Measurements from ENCODE around the gene EHD1.

EHD1 gene

GRCh38 chr11:64854157-64854533 is 24.3 kb downstream of the EHD1 start:
- Histone ChIP-seq H3K9ac (ENCODE audit: low read length) (no peak overlapping the region), H3K4me1 (ENCODE audit: low read length) (peaks cover 48% of the 10 kb centered on the region)

GRCh38 chr11:64853709-64854108 is 24.7 kb downstream of the EHD1 start:
- no peaks in the 10 kb centered on the region for H3K9me2 ChIP-seq (replicated peaks; ENCODE audit: insufficient read depth, low read length)
- no peaks in the 10 kb centered on the region for H3K9me3 ChIP-seq (replicated peaks; ENCODE audit: insufficient read depth, low read length)
- H3K36me3 ChIP-seq (replicated peaks; ENCODE audit: insufficient read depth, low read length) = 0 out of 2 replicates have a peak, but pooled peaks cover 5% of the 10 kb centered on the region
- peaks cover 25% of the 10 kb centered on the region for H3F3A ChIP-seq (ENCODE audit: insufficient read depth, low read length)
- H4K20me1 ChIP-seq (ENCODE audit: insufficient read depth, low read length) = no peaks in the 10 kb centered on the region
- H3K4me1 ChIP-seq (ENCODE audit: low read length) = peaks cover 48% of the 10 kb centered on the region
- no peak overlapping the region for H3K27ac ChIP-seq (ENCODE audit: low read length)
- peaks cover 9% of the 10 kb centered on the region for H3K79me2 ChIP-seq (ENCODE audit: low read length)
- H3K4me3 ChIP-seq (ENCODE audit: low read length) = no peak overlapping the region
- no peaks in the 10 kb centered on the region for H3K27me3 ChIP-seq (replicated peaks; ENCODE audit: insufficient read depth, low read length)
- no peak for DNase-seq
- H2AFZ ChIP-seq (ENCODE audit: low read length) = no peak overlapping the region
- H3K9ac ChIP-seq (ENCODE audit: low read length) = no peak overlapping the region
- no peak overlapping the region for H3K4me2 ChIP-seq (ENCODE audit: low read depth, low read length)
- no peak for TF ChIP-seq CTCF (IDR thresholded peaks at IDR 0.05; ENCODE audit: low read length)

More at GRCh38 chr11:64854157-64854533, 24.3 kb downstream of the EHD1 start:
- DNase-seq = no peak
- H3K79me2 ChIP-seq (ENCODE audit: low read length) = peaks cover 13% of the 10 kb centered on the region
- H3K27me3 ChIP-seq (replicated peaks; ENCODE audit: insufficient read depth, low read length) = no peaks in the 10 kb centered on the region
- no peak overlapping the region for H3K27ac ChIP-seq (ENCODE audit: low read length)
- peaks cover 29% of the 10 kb centered on the region for H3F3A ChIP-seq (ENCODE audit: insufficient read depth, low read length)
- no peak overlapping the region for H3K4me3 ChIP-seq (ENCODE audit: low read length)
- no peak overlapping the region for H2AFZ ChIP-seq (ENCODE audit: low read length)
- 0 out of 2 replicates have a peak, but pooled peaks cover 5% of the 10 kb centered on the region for H3K36me3 ChIP-seq (replicated peaks; ENCODE audit: insufficient read depth, low read length)
- H3K9me2 ChIP-seq (replicated peaks; ENCODE audit: insufficient read depth, low read length) = no peaks in the 10 kb centered on the region
- no peak overlapping the region for H3K4me2 ChIP-seq (ENCODE audit: low read depth, low read length)
- H3K9me3 ChIP-seq (replicated peaks; ENCODE audit: insufficient read depth, low read length) = no peaks in the 10 kb centered on the region
- no peaks in the 10 kb centered on the region for H4K20me1 ChIP-seq (ENCODE audit: insufficient read depth, low read length)
- no peak for TF ChIP-seq CTCF (IDR thresholded peaks at IDR 0.05; ENCODE audit: low read length)
- no peak for TF ChIP-seq EZH2phosphoT487 (IDR thresholded peaks at IDR 0.05; ENCODE audit: low read length)
- TF ChIP-seq EZH2 (optimal IDR thresholded peaks at IDR 0.05; ENCODE audit: low read depth, low read length) = no peak

- H3F3A ChIP-seq (ENCODE audit: insufficient read depth, low read length) = peaks cover 22% of the 10 kb centered on the region
- TF ChIP-seq CTCF (IDR thresholded peaks at IDR 0.05; ENCODE audit: low read length) (no peak), EZH2phosphoT487 (IDR thresholded peaks at IDR 0.05; ENCODE audit: low read length) (no peak), EZH2 (optimal IDR thresholded peaks at IDR 0.05; ENCODE audit: low read depth, low read length) (no peak)
- peak overlapping the region; percentile 97 for H3K27ac ChIP-seq (ENCODE audit: low read length)
- H3K27me3 ChIP-seq (replicated peaks; ENCODE audit: insufficient read depth, low read length) = no peaks in the 10 kb centered on the region
- H3K9me3 ChIP-seq (replicated peaks; ENCODE audit: insufficient read depth, low read length) = no peaks in the 10 kb centered on the region
- H3K9me2 ChIP-seq (replicated peaks; ENCODE audit: insufficient read depth, low read length) = no peaks in the 10 kb centered on the region
- 0 out of 2 replicates have a peak, but pooled peaks cover 5% of the 10 kb centered on the region for H3K36me3 ChIP-seq (replicated peaks; ENCODE audit: insufficient read depth, low read length)
- no peaks in the 10 kb centered on the region for H4K20me1 ChIP-seq (ENCODE audit: insufficient read depth, low read length)
- no peak overlapping the region for H3K4me3 ChIP-seq (ENCODE audit: low read length)
- peak overlapping the region; percentile 83; the same call in 1 of the 2 replicates for H3K4me2 ChIP-seq (ENCODE audit: low read depth, low read length)
- no peak for DNase-seq
- H3K9ac ChIP-seq (ENCODE audit: low read length) = peak overlapping the region; percentile 80
- peaks cover 50% of the 10 kb centered on the region for H3K4me1 ChIP-seq (ENCODE audit: low read length)
- H3K79me2 ChIP-seq (ENCODE audit: low read length) = peaks cover 4% of the 10 kb centered on the region
- H2AFZ ChIP-seq (ENCODE audit: low read length) = no peak overlapping the region
These were observed 25.5 kb downstream of the EHD1 start for GRCh38 chr11:64852804-64853509.

All from MM.1S (cell line).